Vagina (tissue), 2 donors: ENCODE measurements around the gene SLC27A2. TPM values are rescaled to one million over a fixed set of nuclear protein-coding genes. Genes with fewer than 3 reads are reported as not detected.
"Not testable (repeated sequence)": the region's sequence is repeated elsewhere in the genome, so short reads cannot be mapped to it uniquely, and the experiment has no call there.

Source experiments
- DNase-seq, 2 donors: peaks; one replicate each; pipeline ENCODE4 v3.0.0-alpha.2; 2017; ENCODE audit errors: extremely low spot score in 2 of 2
- H3K27ac ChIP-seq: fragments of 200-600 bp; sonication (generic); one replicate; pipeline ENCODE4 v1.5.1; 2019
- H3K27me3 ChIP-seq: fragments of 200-600 bp; sonication (generic); one replicate; pipeline ENCODE4 v1.5.1; 2019
- H3K36me3 ChIP-seq, 2 donors: fragments of 200-600 bp; sonication (generic); one replicate each; pipeline ENCODE4 v1.5.1; 2017 to 2019
- H3K4me1 ChIP-seq: fragments of 200-600 bp; sonication (generic); one replicate; pipeline ENCODE4 v1.5.1; 2019
- H3K4me3 ChIP-seq, 2 donors: fragments of 200-600 bp; sonication (generic); 1 replicate in 1 of 2; 2 replicates in 1 of 2; pipeline ENCODE4 v1.5.1; 2016 to 2019
- H3K9me3 ChIP-seq: fragments of 200-600 bp; sonication (generic); one replicate; pipeline ENCODE4 v1.5.1; 2019
- CTCF ChIP-seq, 3 experiments: fragments of 450-650 bp in 2 of 3; fragments of 200-600 bp in 1 of 3; sonication (generic) in 1 of 3; IDR thresholded peaks; one replicate each; pipeline ENCODE4 v1.5.1; 2017 to 2019; ENCODE audit warnings: antibody characterized with exemption in 3 of 3, mild to moderate bottlenecking in 2 of 3, moderate library complexity in 2 of 3
- POLR2A ChIP-seq, 2 donors: fragments of 450-650 bp; IDR thresholded peaks; one replicate each; pipeline ENCODE4 v1.6.1; 2017; ENCODE audit warnings: antibody characterized with exemption in 2 of 2, mild to moderate bottlenecking in 2 of 2, moderate library complexity in 2 of 2
- POLR2AphosphoS5 ChIP-seq, 2 donors: sonication (generic); formaldehyde crosslinking; IDR thresholded peaks; one replicate each; pipeline ENCODE4 v1.9.0; 2017; ENCODE audit warnings: antibody characterized with exemption in 2 of 2, mild to moderate bottlenecking in 2 of 2, low read depth in 1 of 2; ENCODE audit not compliant: insufficient read depth in 1 of 2
- intact Hi-C: fragments of 100-400 bp; cut with DNase I; formaldehyde crosslinking; loops from one replicate; pipeline ENCODE4 v1.15.1; 2023
- total RNA-seq: library from RNA; depleted of rRNA; stranded (reverse); fragments of >200 nt; gene quantifications from one replicate; pipeline ENCODE4 v1.2.3, GENCODE V29; 2016

The SLC27A2 gene
- total RNA-seq = 3.2 TPM

GRCh38 chr15:50181969-50182218, at the start of gene SLC27A2:
Gene SLC27A2, plus strand, starts transcription at chr15:50182196. Its CDS starts 232 bp downstream, at chr15:50182428.
- no peak for DNase-seq
- H3K36me3 ChIP-seq = no peaks in the 10 kb centered on the region
- peaks cover 13% of the 10 kb centered on the region for H3K4me1 ChIP-seq
- H3K27me3 ChIP-seq = peaks cover 5% of the 10 kb centered on the region
- peak within 1 kb of the TSS; percentile 49 to 56 for H3K4me3 ChIP-seq
- no peak within 1 kb of the TSS for H3K27ac ChIP-seq
- intact Hi-C loops = no loop called here
- TF ChIP-seq POLR2AphosphoS5 (IDR thresholded peaks at IDR 0.05; ENCODE audit: insufficient read depth in 1 of 2, low read depth in 1 of 2) (no peak), POLR2A (IDR thresholded peaks at IDR 0.05) (no peak), CTCF (IDR thresholded peaks at IDR 0.05) (no peak)
- no peaks in the 10 kb centered on the region for H3K9me3 ChIP-seq

GRCh38 chr15:50132251-50132984, 49.6 kb upstream of the SLC27A2 start:
- H3K9me3 ChIP-seq, intact Hi-C loops, DNase-seq, H3K4me1 ChIP-seq, H3K36me3 ChIP-seq, H3K4me3 ChIP-seq, H3K27ac ChIP-seq, H3K27me3 ChIP-seq: not testable (repeated sequence)

GRCh38 chr15:50134524-50135024, 47.4 kb upstream of the SLC27A2 start:
- no peak overlapping the region for H3K27ac ChIP-seq
- no peak for DNase-seq
- no peaks in the 10 kb centered on the region for H3K36me3 ChIP-seq
- intact Hi-C loops = no loop called here
- H3K4me1 ChIP-seq = no peaks in the 10 kb centered on the region
- H3K4me3 ChIP-seq = no peak overlapping the region
- no peaks in the 10 kb centered on the region for H3K27me3 ChIP-seq
- TF ChIP-seq POLR2AphosphoS5 (IDR thresholded peaks at IDR 0.05; ENCODE audit: insufficient read depth in 1 of 2, low read depth in 1 of 2) (no peak), POLR2A (IDR thresholded peaks at IDR 0.05) (no peak), CTCF (IDR thresholded peaks at IDR 0.05) (no peak)
- H3K9me3 ChIP-seq = no peaks in the 10 kb centered on the region

GRCh38 chr15:50135031-50135551, 46.9 kb upstream of the SLC27A2 start:
- no peak overlapping the region for H3K4me3 ChIP-seq
- intact Hi-C loops = no loop called here
- no peaks in the 10 kb centered on the region for H3K27me3 ChIP-seq
- DNase-seq = no peak
- TF ChIP-seq POLR2AphosphoS5 (IDR thresholded peaks at IDR 0.05; ENCODE audit: insufficient read depth in 1 of 2, low read depth in 1 of 2) = no peak
- H3K4me1 ChIP-seq = no peaks in the 10 kb centered on the region
- no peaks in the 10 kb centered on the region for H3K36me3 ChIP-seq
- H3K27ac ChIP-seq = no peak overlapping the region
- H3K9me3 ChIP-seq = no peaks in the 10 kb centered on the region

GRCh38 chr15:50137330-50137761, 44.6 kb upstream of the SLC27A2 start:
- intact Hi-C loops = no loop called here
- no peaks in the 10 kb centered on the region for H3K36me3 ChIP-seq
- no peaks in the 10 kb centered on the region for H3K4me1 ChIP-seq
- H3K9me3 ChIP-seq = no peaks in the 10 kb centered on the region
- H3K4me3 ChIP-seq = no peak overlapping the region
- no peak for TF ChIP-seq POLR2A (IDR thresholded peaks at IDR 0.05)
- no peak for TF ChIP-seq CTCF (IDR thresholded peaks at IDR 0.05)
- no peak for TF ChIP-seq POLR2AphosphoS5 (IDR thresholded peaks at IDR 0.05; ENCODE audit: insufficient read depth in 1 of 2, low read depth in 1 of 2)
- H3K27me3 ChIP-seq = no peaks in the 10 kb centered on the region
- no peak overlapping the region for H3K27ac ChIP-seq
- DNase-seq = no peak

GRCh38 chr15:50137893-50138292, 44.1 kb upstream of the SLC27A2 start:
- no peak for TF ChIP-seq POLR2A (IDR thresholded peaks at IDR 0.05)
- TF ChIP-seq CTCF (IDR thresholded peaks at IDR 0.05) = no peak
- TF ChIP-seq POLR2AphosphoS5 (IDR thresholded peaks at IDR 0.05; ENCODE audit: insufficient read depth in 1 of 2, low read depth in 1 of 2) = no peak
- H3K4me1 ChIP-seq = no peaks in the 10 kb centered on the region
- H3K9me3 ChIP-seq = no peaks in the 10 kb centered on the region
- no peaks in the 10 kb centered on the region for H3K27me3 ChIP-seq
- no peaks in the 10 kb centered on the region for H3K36me3 ChIP-seq
- H3K27ac ChIP-seq = no peak overlapping the region
- intact Hi-C loops = no loop called here
- DNase-seq = no peak
- H3K4me3 ChIP-seq = no peak overlapping the region
